ENCODE results near the gene FADS1. TPM values are rescaled to one million over a fixed set of nuclear protein-coding genes. Genes with fewer than 3 reads are reported as not detected.

FADS1 gene
- total RNA-seq, 1 donor from 2014 or later: 74.6 TPM

GRCh38 chr11:61778357-61778886, 38.4 kb downstream of the FADS1 start:
- Mint-ChIP-seq H3K4me1 (ENCODE audit: low read depth, unreplicated experiment) (peaks cover 12% of the 10 kb centered on the region), H3K27me3 (ENCODE audit: low read depth, unreplicated experiment) (no peaks in the 10 kb centered on the region), H3K27ac (ENCODE audit: unreplicated experiment) (no peak overlapping the region), H3K4me3 (ENCODE audit: unreplicated experiment) (no peak overlapping the region), H3K9me3 (ENCODE audit: unreplicated experiment) (no peaks in the 10 kb centered on the region), H3K36me3 (ENCODE audit: low read depth, unreplicated experiment) (peaks cover 6% of the 10 kb centered on the region)
- peaks cover 6% of the 10 kb centered on the region for H3K4me1 ChIP-seq (ENCODE audit: insufficient read depth, low read length)
- H2AFZ ChIP-seq (ENCODE audit: low read depth, low read length): no peak overlapping the region
- no peak overlapping the region for H3K4me2 ChIP-seq (ENCODE audit: low read length)
- no peak overlapping the region for H3K27ac ChIP-seq (ENCODE audit: low read depth, low read length)
- no peaks in the 10 kb centered on the region for H3K27me3 ChIP-seq (ENCODE audit: insufficient read depth, low read length)
- no peak overlapping the region for H3K4me3 ChIP-seq (ENCODE audit: insufficient read depth, low read depth, low read length)
- no peaks in the 10 kb centered on the region for H3K9me3 ChIP-seq (ENCODE audit: insufficient read depth, low read depth, low read length)
- H3K79me2 ChIP-seq (ENCODE audit: insufficient read depth, low read length): no peaks in the 10 kb centered on the region
- DNase-seq (ENCODE audit: low read depth) (no peak), FAIRE-seq (no peak)
- no peak overlapping the region for H3K9ac ChIP-seq (ENCODE audit: low read length)
- no peaks in the 10 kb centered on the region for H3K36me3 ChIP-seq (ENCODE audit: insufficient read depth, low read length)
- TF ChIP-seq CTCF (IDR thresholded peaks at IDR 0.05; ENCODE audit: insufficient read depth, low read depth, low read length) (no peak), EZH2 (IDR thresholded peaks at IDR 0.05; ENCODE audit: insufficient read depth, low read length) (no peak)
- H4K20me1 ChIP-seq (ENCODE audit: insufficient read depth, low read length): peaks cover 17% of the 10 kb centered on the region

DNA sequence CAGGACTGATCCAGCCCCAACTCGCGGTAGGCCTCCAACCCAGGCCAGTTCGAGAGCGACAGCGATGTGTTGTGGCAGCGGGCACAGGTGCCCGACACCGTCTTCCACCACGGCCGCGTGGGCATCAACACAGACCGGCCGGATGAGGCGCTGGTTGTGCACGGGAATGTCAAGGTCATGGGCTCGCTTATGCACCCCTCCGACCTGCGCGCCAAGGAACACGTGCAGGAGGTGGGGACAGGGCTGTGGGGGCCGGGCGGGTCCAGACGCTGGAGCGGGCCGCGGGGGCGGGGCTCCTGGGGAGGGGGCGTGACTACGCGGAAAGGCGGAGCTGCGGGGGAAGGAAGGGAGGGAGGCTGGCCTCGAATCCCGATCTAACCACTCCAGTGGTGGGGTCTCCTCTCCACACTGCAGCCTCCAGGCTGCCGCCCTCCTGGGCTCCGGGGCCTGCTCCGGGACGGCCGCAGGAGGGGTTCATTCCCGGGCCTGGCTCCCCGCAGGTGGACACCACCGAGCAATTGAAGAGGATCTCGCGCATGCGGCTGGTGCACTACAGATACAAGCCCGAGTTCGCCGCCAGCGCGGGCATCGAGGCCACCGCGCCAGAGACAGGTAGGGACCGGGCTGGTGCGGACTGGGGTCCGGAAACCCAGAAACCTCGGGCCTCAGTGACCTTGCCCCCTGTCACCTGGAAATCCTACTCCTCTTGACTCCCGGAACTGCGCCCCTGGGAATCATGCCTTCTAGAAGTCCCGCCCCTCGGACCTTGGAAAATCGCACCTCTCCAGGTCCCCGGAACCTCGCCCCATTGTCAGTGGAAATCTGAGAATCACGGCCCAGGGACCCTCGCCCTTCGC, 39.3 kb downstream of the FADS1 start:
- H3K27ac Mint-ChIP-seq (ENCODE audit: unreplicated experiment): peak overlapping the region; percentile 26
- Histone ChIP-seq H3K36me3 (ENCODE audit: insufficient read depth, low read length) (no peaks in the 10 kb centered on the region), H3K27ac (ENCODE audit: low read depth, low read length) (no peak overlapping the region), H3K4me2 (ENCODE audit: low read length) (peak overlapping the region; percentile 57), H3K9ac (ENCODE audit: low read length) (no peak overlapping the region), H4K20me1 (ENCODE audit: insufficient read depth, low read length) (peaks cover 13% of the 10 kb centered on the region), H3K4me3 (ENCODE audit: insufficient read depth, low read depth, low read length) (no peak overlapping the region), H3K79me2 (ENCODE audit: insufficient read depth, low read length) (no peaks in the 10 kb centered on the region), H2AFZ (ENCODE audit: low read depth, low read length) (no peak overlapping the region), H3K27me3 (ENCODE audit: insufficient read depth, low read length) (no peaks in the 10 kb centered on the region), H3K9me3 (ENCODE audit: insufficient read depth, low read depth, low read length) (no peaks in the 10 kb centered on the region), H3K4me1 (ENCODE audit: insufficient read depth, low read length) (peaks cover 3% of the 10 kb centered on the region)
- H3K4me3 Mint-ChIP-seq (ENCODE audit: unreplicated experiment): no peak overlapping the region
- H3K27me3 Mint-ChIP-seq (ENCODE audit: low read depth, unreplicated experiment): no peaks in the 10 kb centered on the region
- peaks cover 6% of the 10 kb centered on the region for H3K36me3 Mint-ChIP-seq (ENCODE audit: low read depth, unreplicated experiment)
- DNase-seq (ENCODE audit: low read depth) (no peak), FAIRE-seq (no peak)
- TF ChIP-seq CTCF (IDR thresholded peaks at IDR 0.05; ENCODE audit: insufficient read depth, low read depth, low read length) (no peak), EZH2 (IDR thresholded peaks at IDR 0.05; ENCODE audit: insufficient read depth, low read length) (no peak)
- H3K9me3 Mint-ChIP-seq (ENCODE audit: unreplicated experiment): no peaks in the 10 kb centered on the region
- H3K4me1 Mint-ChIP-seq (ENCODE audit: low read depth, unreplicated experiment): peaks cover 4% of the 10 kb centered on the region

All from astrocyte (in vitro differentiated cells and primary cell).